SU-DHL-6 (cell line): ENCODE measurements around the gene ZFHX2.
"Not testable (repeated sequence)": the region's sequence is repeated elsewhere in the genome, so short reads cannot be mapped to it uniquely, and the experiment has no call there.

ENCODE experiments used
- H2AFZ ChIP-seq: fragments of 200-600 bp; sonication (generic); 2 replicates; pipeline ENCODE4 v1.6.1; 2014; ENCODE audit warnings: low read depth, mild to moderate bottlenecking, moderate library complexity, mixed read lengths, antibody characterized with exemption, low read length; ENCODE audit not compliant: severe bottlenecking
- H3F3A ChIP-seq: fragments of 200-600 bp; shearing (Covaris generic); 2 replicates; pipeline ENCODE4 v1.6.0; 2016; ENCODE audit warnings: antibody characterized with exemption, mild to moderate bottlenecking; ENCODE audit not compliant: insufficient read depth
- H3K27ac ChIP-seq: fragments of 200-600 bp; sonication (generic); 2 replicates; pipeline ENCODE4 v1.5.1; 2016; ENCODE audit warnings: low read depth, mild to moderate bottlenecking, low read length, moderate library complexity, mixed read lengths
- H3K27me3 ChIP-seq: fragments of 200-600 bp; sonication (generic), shearing (Covaris generic); 2 replicates; pipeline ENCODE4 v1.6.0; 2014; ENCODE audit warnings: mild to moderate bottlenecking, low read length
- H3K36me3 ChIP-seq: fragments of 200-600 bp; sonication (generic); 2 replicates; pipeline ENCODE4 v1.6.1; 2014; ENCODE audit warnings: mild to moderate bottlenecking, low read length, mixed read lengths
- H3K4me2 ChIP-seq: fragments of 300-600, 200-600 bp; shearing (Covaris generic), sonication (generic); 2 replicates; pipeline ENCODE4 v1.6.0; 2014; ENCODE audit warnings: low read length, low read depth, mild to moderate bottlenecking; ENCODE audit not compliant: poor library complexity, severe bottlenecking
- H3K4me3 ChIP-seq: fragments of 200-600 bp; sonication (generic); 2 replicates; pipeline ENCODE4 v1.5.1; 2014; ENCODE audit warnings: antibody characterized with exemption, low read length, mild to moderate bottlenecking, mixed read lengths; ENCODE audit not compliant: insufficient read depth, poor library complexity, severe bottlenecking
- H3K79me2 ChIP-seq: fragments of 200-600 bp; sonication (generic); 2 replicates; pipeline ENCODE4 v1.6.1; 2014; ENCODE audit warnings: mild to moderate bottlenecking, low read length, moderate library complexity; ENCODE audit not compliant: insufficient read depth
- H3K9ac ChIP-seq: fragments of 200-600 bp; sonication (generic); 2 replicates; pipeline ENCODE4 v1.7.0; 2014; ENCODE audit warnings: mild to moderate bottlenecking, low read length
- H3K9me2 ChIP-seq: fragments of 200-600 bp; sonication (generic); replicated peaks from 2 replicates; pipeline ENCODE4 v1.6.1; 2014; ENCODE audit warnings: low read length; ENCODE audit not compliant: insufficient read depth
- H3K9me3 ChIP-seq: fragments of 200-600 bp; sonication (generic); 2 replicates; pipeline ENCODE4 v1.6.1; 2014; ENCODE audit warnings: low read length, mixed read lengths; ENCODE audit not compliant: insufficient read depth
- H4K20me1 ChIP-seq: fragments of 200-600 bp; sonication (generic); 2 replicates; pipeline ENCODE4 v1.6.1; 2014; ENCODE audit warnings: low read depth, mild to moderate bottlenecking, antibody characterized with exemption, low read length, moderate library complexity, mixed read lengths
- EZH2phosphoT487 ChIP-seq: fragments of 200-600 bp; sonication (generic), shearing (Covaris generic); conservative IDR thresholded peaks from 2 replicates; pipeline ENCODE4 v1.6.1; 2018; ENCODE audit warnings: mild to moderate bottlenecking, antibody characterized with exemption, low read length, moderate library complexity, mixed read lengths
- TF ChIP-seq, protein P1 (sequence below): fragments of 200-600 bp; sonication (generic); IDR thresholded peaks from one replicate; pipeline ENCODE4 v1.5.1; 2017; ENCODE audit warnings: antibody characterized with exemption, mild to moderate bottlenecking, low read length, moderate library complexity; ENCODE audit not compliant: insufficient read depth, poor library complexity, severe bottlenecking

The ZFHX2 gene

DNA sequence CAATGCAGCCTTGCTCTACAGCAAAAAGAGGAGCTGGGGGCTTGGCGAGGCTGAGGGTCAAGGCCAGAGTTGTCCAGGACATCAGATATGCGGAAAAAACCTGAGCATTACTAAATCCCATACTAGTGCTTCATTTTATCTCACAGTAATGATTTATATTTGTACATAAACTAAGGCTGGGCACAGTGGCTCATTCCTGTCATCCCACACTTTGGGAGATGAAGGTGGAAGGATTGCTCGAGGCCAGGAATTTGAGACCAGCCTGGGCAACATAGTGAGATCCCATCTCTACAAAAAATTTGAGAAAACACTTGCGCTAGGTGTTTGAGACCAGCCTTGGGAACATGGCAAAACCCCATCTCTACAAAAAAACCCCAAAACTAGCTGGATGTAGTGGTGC lies 38.6 kb upstream of the ZFHX2 start:
- no peaks in the 10 kb centered on the region for H3K79me2 ChIP-seq
- H3K4me2 ChIP-seq, result no peak overlapping the region
- H3K9me2 ChIP-seq, result no peaks in the 10 kb centered on the region
- H4K20me1 ChIP-seq, result no peaks in the 10 kb centered on the region
- TF ChIP-seq, protein P1, sequence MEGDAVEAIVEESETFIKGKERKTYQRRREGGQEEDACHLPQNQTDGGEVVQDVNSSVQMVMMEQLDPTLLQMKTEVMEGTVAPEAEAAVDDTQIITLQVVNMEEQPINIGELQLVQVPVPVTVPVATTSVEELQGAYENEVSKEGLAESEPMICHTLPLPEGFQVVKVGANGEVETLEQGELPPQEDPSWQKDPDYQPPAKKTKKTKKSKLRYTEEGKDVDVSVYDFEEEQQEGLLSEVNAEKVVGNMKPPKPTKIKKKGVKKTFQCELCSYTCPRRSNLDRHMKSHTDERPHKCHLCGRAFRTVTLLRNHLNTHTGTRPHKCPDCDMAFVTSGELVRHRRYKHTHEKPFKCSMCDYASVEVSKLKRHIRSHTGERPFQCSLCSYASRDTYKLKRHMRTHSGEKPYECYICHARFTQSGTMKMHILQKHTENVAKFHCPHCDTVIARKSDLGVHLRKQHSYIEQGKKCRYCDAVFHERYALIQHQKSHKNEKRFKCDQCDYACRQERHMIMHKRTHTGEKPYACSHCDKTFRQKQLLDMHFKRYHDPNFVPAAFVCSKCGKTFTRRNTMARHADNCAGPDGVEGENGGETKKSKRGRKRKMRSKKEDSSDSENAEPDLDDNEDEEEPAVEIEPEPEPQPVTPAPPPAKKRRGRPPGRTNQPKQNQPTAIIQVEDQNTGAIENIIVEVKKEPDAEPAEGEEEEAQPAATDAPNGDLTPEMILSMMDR, result no peak
- TF ChIP-seq EZH2phosphoT487, result no peak
- no peak overlapping the region for H2AFZ ChIP-seq
- H3K9ac ChIP-seq, result no peak overlapping the region
- no peaks in the 10 kb centered on the region for H3K36me3 ChIP-seq
- H3K27ac ChIP-seq, result no peak overlapping the region
- no peaks in the 10 kb centered on the region for H3K9me3 ChIP-seq
- no peaks in the 10 kb centered on the region for H3F3A ChIP-seq
- no peak overlapping the region for H3K4me3 ChIP-seq
- H3K27me3 ChIP-seq, result no peaks in the 10 kb centered on the region

DNA sequence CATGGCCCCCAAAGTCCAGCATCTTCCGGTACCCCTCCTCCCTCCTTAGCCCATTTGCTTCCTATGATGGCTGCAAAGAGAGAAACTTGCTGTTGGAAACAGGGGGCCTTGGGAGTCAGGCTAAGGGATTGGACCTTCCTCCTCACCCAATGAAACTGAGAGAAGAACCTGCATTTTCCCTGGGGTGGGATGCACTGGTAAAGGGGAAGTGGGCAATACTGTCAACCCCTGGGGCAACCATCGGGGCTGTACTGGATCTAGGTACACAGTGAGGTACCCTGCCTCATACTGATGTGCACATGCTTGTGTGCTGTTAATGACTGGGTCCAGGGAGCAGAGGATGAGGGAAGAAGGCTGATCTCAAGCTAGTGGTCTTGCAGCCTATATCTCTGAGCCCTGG lies 38.0 kb upstream of the ZFHX2 start:
- Histone ChIP-seq H3K4me3 (no peak overlapping the region), H3K79me2 (no peaks in the 10 kb centered on the region), H3K27me3 (no peaks in the 10 kb centered on the region), H3K36me3 (no peaks in the 10 kb centered on the region), H3F3A (no peaks in the 10 kb centered on the region), H2AFZ (no peak overlapping the region), H3K9me3 (no peaks in the 10 kb centered on the region), H4K20me1 (no peaks in the 10 kb centered on the region), H3K9ac (no peak overlapping the region), H3K9me2 (no peaks in the 10 kb centered on the region), H3K27ac (no peak overlapping the region), H3K4me2 (no peak overlapping the region)
- TF ChIP-seq, protein P1, result no peak
- TF ChIP-seq EZH2phosphoT487, result no peak

DNA sequence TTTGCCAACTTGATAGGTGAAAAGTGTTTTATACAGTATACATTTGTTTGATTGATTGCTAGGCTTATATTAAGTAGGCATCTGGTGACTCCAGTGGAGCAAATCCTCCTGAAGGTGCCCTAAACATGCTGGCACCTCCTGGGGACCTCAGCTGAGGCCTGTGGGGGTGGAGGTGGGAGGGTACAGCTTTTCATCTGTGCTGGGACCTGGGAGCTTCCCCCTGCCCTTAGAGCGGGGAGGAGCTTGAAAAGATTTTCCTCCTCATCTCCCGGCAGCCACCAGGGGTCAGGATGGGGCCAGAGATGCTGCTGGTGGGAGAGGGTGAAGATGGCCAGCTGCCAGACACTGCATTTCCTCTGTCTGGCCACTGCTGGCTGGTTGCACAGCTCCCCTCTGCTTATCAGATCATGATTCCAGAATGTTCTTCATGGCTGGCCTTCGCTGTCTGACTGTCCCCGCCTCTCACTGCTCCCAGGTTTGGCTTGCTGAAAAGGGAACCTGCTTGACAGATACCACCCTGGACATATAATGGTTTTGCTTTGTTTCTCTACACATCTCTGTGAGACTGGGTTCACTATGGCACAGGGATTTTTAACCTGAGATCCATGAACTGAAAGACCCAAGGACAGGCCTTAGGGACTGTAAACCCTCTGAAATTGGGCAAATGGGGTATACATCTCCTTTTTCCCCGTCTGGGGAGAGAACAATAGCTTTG lies 37.5 kb upstream of the ZFHX2 start:
- H4K20me1 ChIP-seq, result no peaks in the 10 kb centered on the region
- no peak overlapping the region for H3K9ac ChIP-seq
- H3K4me2 ChIP-seq, result no peak overlapping the region
- no peaks in the 10 kb centered on the region for H3K9me3 ChIP-seq
- no peak overlapping the region for H3K27ac ChIP-seq
- H3K27me3 ChIP-seq, result no peaks in the 10 kb centered on the region
- TF ChIP-seq, protein P1, result peak; percentile 49
- TF ChIP-seq EZH2phosphoT487, result no peak
- H3K9me2 ChIP-seq, result no peaks in the 10 kb centered on the region
- H3K4me3 ChIP-seq, result no peak overlapping the region
- H3K79me2 ChIP-seq, result no peaks in the 10 kb centered on the region
- H3K36me3 ChIP-seq, result no peaks in the 10 kb centered on the region
- H3F3A ChIP-seq, result no peaks in the 10 kb centered on the region
- no peak overlapping the region for H2AFZ ChIP-seq

DNA sequence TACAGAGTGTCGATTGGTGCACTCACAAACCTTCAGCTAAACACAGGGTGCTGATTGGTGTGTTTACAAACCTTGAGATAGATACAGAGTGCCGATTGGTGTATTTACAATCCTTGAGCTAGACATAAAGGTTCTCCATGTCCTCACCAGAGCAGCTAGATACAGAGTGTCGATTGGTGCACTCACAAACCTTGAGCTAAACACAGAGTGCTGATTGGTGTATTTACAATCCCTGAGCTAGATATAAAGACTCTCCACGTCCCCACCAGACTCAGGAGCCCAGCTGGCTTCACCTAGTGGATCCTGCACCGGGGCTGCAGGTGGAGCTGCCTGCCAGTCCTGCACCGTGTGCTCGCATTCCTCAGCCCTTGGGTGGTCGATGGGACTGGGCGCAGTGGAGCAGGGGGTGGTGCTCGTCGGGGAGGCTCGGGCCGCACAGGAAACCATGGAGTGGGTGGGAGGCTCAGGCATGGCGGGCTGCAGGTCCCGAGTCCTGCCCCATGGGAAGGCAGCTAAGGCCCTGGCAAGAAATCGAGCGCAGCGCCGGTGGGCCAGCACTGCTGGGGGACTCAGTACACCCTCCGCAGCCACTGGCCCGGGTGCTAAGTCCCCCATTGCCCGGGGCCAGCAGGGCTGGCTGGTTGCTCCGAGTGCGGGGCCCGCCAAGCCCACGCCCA lies 33.1 kb upstream of the ZFHX2 start:
- not testable (repeated sequence) for H3K27me3 ChIP-seq, H3F3A ChIP-seq, H3K79me2 ChIP-seq, H2AFZ ChIP-seq, H4K20me1 ChIP-seq, H3K4me3 ChIP-seq, H3K27ac ChIP-seq, H3K36me3 ChIP-seq, H3K9me2 ChIP-seq, H3K9me3 ChIP-seq, H3K4me2 ChIP-seq, H3K9ac ChIP-seq

DNA sequence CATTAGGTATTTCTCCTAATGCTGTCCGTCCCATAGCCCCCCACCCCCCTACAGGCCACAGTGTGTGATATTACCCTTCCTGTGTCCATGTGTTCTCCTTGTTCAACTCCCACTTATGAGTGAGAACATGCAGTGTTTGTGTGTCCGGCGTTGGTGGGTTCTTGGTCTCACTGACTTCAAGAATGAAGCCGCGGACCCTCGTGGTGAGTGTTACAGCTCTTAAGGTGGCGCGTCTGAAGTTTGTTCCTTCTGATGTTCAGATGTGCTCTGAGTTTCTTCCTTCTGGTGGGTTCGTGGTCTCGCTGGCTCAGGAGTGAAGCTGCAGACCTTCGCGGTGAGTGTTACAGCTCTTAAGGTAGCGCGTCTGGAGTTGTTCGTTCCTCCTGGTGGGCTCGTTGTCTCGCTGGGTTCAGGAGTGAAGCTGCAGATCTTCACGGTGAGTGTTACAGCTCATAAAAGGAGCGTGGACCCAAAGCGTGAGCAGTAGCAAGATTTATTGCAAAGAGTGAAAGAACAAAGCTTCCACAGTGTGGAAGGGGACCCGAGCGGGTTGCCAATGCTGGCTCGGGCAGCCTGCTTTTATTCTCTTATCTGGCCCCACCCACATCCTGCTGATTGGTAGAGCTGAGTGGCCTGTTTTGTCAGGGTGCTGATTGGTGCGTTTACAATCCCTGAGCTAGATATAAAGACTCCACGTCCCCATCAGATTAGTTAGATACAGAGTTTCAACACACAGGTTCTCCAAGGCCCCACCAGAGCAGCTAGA lies 32.4 kb upstream of the ZFHX2 start:
- H3F3A ChIP-seq, H2AFZ ChIP-seq, H3K27ac ChIP-seq, H3K27me3 ChIP-seq, H3K9me2 ChIP-seq, H4K20me1 ChIP-seq, H3K36me3 ChIP-seq, H3K9me3 ChIP-seq, H3K79me2 ChIP-seq, H3K4me2 ChIP-seq, H3K9ac ChIP-seq, H3K4me3 ChIP-seq: not testable (repeated sequence)
